HG03457 (cell line): ENCODE results near the gene ZNF362.

Experiments used
- ATAC-seq: cut with Tn5 transposase; IDR thresholded peaks from one replicate; pipeline ENCODE4 v1.9.1; 2021; ENCODE audit warnings: moderate number of reproducible peaks; ENCODE audit not compliant: unreplicated experiment

The ZNF362 gene

GRCh38 chr1:33267468-33268205 lies 11.3 kb downstream of the ZNF362 start:
- ATAC-seq: no peak

- ATAC-seq: no peak
These were observed 12.2 kb downstream of the ZNF362 start for GRCh38 chr1:33268457-33268856.

- no peak for ATAC-seq
These were observed 12.8 kb downstream of the ZNF362 start for GRCh38 chr1:33268927-33269610.

DNA sequence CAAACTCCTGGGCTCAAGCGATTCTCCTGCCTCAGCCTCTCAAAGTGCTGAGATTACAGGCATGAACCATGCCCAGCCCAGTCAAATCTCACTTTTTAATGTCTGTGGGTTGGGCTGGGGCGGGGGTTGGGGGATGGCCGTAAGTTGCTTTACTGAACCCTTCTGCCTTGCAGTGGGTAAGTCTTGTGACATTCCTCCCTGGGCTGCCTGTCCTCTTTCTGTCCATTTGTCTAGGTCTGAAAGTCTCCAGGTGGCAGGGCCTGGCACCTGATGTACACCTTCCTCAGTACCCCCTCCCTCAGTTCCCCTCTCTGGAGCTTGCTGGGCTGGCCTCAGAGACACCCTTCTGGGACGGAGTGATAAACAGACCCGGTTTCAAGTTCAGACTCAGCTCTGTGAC lies 13.3 kb downstream of the ZNF362 start:
- no peak for ATAC-seq

- ATAC-seq: no peak
These were observed 14.1 kb downstream of the ZNF362 start for GRCh38 chr1:33270379-33270778.

GRCh38 chr1:33270808-33271465 lies 14.6 kb downstream of the ZNF362 start:
- ATAC-seq: no peak

GRCh38 chr1:33271666-33272505 lies 15.6 kb downstream of the ZNF362 start:
- ATAC-seq: no peak

- ATAC-seq: no peak
These were observed 16.2 kb downstream of the ZNF362 start for GRCh38 chr1:33272509-33272908.

- no peak for ATAC-seq
These were observed 16.6 kb downstream of the ZNF362 start for GRCh38 chr1:33272930-33273329.

DNA sequence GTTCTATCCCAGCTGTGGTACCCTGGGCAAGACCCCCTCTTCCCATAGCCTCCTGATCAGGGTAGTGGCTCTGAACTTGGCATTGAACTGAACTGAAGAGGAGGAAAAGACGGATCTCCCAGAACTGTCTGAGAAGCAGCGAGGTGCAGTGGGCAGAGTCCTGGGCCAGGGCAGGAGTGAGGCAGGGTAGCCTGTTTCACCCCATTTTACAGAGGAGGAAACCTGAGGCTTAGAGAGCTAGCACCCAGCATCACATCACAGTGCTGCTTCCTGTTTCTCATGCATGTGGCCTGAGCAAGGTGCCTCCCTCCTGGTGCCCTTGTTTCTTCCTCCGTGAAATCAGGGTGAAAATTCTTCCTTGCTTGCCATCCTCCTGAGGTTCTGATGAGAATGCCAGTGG lies 17.1 kb downstream of the ZNF362 start:
- ATAC-seq: no peak

DNA sequence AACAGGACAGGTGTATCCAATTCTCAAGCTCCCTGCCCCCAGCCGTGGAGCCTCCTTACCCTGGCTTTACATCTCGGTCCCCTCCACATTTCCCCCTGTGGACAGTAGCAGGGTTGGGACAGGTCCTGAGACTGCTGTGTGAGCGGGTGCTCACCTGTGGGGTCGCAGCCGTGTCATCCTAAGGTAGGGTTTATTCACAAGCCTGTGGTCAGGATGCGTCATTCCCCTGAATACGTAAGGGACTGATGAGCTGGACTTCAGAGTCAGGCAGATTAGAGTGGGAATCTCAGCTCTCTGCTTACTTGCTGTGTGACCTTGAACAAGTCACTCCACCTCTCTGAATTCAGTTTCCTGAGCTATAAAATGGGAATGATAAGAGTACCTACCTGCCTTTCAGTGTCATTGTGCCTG lies 17.7 kb downstream of the ZNF362 start:
- no peak for ATAC-seq

DNA sequence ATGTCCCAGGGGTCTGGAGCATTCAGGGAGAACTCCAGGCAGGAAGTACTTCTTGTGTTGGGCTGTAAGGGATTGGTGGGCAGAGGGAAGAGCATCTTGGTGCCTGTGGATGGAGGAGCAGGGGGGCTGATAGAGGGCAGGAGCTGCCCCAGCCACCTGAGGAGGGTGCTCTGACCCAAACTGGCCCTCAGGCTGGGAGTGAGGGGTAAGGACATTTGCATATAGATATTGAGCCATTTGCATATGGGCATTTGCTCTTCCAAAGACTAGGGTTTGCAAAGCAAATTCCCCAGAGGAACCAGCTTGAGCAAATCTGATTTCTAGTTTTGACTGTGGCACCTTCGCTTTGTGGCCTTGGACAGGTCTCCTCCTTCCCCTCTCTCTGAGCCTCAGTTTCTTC lies 18.2 kb downstream of the ZNF362 start:
- ATAC-seq: no peak

- ATAC-seq: no peak
These were observed 18.9 kb downstream of the ZNF362 start for GRCh38 chr1:33275195-33275594.

DNA sequence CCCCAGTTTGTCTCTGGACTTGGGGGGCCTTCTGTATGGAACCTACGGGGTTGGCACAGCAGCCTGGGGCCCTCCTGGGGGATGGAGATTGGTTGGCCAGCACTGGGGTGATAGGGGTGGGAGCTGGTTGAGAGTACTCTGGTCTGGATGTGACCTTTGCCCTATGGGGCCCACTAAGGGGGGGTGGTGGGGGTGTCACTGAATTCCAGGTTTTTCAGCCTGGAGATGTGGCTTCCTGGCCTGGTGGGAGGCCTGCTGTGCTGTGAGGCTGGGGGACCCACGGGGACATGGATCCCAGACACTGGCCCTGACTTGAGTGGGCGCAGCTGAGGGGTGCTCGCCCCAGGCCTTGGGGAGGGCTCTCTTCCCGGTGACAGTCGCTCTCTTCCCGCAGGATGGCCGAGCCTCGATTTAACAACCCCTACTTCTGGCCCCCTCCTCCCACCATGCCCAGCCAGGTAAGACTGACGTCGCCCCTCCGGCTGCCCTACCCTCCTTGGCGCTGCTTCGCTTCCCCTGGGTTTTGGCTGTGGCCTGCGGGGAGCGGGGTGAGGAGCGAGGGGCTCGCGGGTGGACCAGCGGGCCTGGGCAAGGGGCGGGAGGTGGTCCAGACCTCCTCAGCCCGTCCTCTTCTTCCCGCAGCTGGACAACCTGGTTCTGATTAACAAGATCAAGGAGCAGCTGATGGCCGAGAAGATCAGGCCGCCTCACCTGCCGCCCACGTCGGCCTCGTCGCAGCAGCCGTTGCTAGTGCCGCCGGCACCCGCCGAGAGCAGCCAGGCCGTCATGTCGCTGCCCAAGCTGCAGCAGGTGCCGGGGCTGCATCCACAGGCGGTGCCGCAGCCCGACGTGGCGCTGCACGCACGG lies 19.6 kb downstream of the ZNF362 start:
- ATAC-seq: no peak

DNA sequence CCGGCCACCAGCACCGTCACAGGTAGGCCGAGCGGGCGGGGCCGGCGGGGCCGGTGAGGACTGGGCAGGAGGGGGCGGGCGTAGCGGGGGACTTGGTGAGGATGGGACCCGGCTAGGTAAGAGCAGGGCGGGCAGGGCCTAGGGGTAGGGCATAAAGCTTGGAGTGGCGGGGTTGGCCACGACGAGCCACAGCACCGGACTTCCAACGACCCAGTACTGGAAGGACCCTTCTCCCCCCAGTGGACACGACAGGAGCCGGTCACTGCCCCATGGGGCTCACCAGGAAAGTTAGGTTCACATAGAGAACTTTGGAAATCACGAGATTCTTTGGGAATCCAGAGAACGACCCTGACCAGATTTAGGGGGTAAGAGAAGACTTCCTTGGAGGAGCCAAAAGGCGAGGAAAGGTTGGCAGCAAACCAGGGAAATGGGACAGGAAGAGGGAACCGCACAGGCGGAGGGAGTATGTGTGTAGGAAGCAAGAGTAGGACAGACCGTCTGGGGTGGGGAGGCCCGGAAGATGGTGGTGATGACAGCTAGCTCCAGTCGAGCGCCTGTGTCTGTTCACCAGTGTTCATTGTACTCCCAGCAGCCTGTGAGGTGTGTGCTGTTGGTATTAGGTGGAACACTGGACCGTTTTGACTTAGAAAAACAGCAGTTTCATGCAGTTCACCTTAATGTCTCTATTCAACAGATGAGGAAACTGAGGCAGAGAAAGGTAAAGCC lies 20.4 kb downstream of the ZNF362 start:
- ATAC-seq: no peak

GRCh38 chr1:33277488-33278084 lies 21.3 kb downstream of the ZNF362 start:
- no peak for ATAC-seq

DNA sequence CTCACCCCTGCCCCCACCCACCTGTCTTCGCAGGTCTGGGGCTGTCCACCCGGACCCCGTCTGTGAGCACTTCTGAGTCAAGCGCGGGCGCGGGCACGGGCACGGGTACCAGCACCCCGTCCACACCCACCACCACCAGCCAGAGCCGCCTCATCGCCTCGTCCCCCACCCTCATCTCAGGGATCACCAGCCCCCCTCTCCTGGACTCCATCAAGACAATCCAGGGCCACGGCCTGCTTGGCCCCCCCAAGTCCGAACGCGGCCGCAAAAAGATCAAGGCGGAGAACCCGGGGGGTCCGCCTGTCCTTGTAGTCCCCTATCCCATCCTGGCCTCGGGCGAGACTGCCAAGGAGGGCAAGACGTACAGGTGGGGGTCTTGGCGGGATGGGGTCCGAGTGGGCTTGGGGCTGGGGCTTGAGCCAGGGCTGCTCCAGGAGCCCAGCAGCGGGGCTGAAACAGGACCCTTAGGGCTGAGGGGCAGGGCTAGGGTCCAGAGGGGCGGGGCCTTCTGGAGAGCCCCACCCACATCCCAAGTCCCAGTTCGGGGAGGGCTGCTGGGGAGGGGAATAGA lies 23.9 kb downstream of the ZNF362 start:
- no peak for ATAC-seq

DNA sequence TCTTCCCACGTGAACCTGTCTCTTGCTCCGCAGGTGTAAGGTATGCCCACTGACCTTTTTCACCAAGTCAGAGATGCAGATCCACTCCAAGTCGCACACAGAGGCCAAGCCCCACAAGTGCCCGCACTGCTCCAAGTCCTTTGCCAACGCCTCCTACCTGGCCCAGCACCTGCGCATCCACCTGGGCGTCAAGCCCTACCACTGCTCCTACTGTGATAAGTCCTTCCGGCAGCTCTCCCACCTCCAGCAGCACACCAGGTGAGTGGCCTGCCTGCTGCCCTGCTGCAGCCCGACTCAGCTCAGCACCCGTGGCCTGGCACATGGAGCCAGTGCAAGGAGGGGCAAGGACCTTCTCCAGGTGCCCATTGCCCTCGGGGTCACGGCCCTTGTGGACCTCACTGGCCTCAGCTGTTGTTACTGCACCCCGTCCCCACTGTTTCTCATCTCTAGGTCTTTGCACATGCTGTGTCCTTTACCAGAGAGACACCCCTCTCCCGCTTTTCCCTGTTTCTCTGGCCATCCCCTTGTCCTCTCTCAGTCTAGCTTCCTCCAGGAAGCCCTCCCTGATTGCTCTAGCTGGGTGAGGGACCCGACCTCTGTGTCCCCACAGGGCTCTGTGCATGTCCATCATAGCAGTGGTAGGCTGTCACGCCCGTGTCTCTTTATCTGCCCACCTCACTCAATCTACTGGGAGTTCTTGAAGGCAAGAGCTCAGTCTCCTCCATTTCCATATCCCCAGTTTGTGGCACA lies 25.4 kb downstream of the ZNF362 start:
- no peak for ATAC-seq
